GM12878 (cell line): ENCODE results near the gene PI4KB. TPM values are rescaled to one million over a fixed set of nuclear protein-coding genes. Genes with fewer than 3 reads are reported as not detected.

ENCODE experiments used
- BHLHE40 ChIP-seq, 2 experiments: fragments of 450-650 bp in 1 of 2; IDR thresholded peaks; 2 replicates each; pipeline ENCODE4 v1.6.1; 2011 to 2017; ENCODE audit warnings: low read depth in 2 of 2, borderline replicate concordance in 1 of 2, improper control_type of control experiment in 1 of 2, low read length in 1 of 2, mild to moderate bottlenecking in 1 of 2
- CBX3 ChIP-seq: fragments of 200-600 bp; sonication (generic); IDR thresholded peaks from 2 replicates; pipeline ENCODE4 v1.6.1; 2016; ENCODE audit warnings: low read depth, borderline replicate concordance
- CEBPB ChIP-seq, 2 experiments: fragments of 150-350 bp in 1 of 2; IDR thresholded peaks; 2 replicates each; pipeline ENCODE4 v1.6.1; 2012 to 2014; ENCODE audit warnings: low read depth in 2 of 2, low read length in 2 of 2, borderline replicate concordance in 1 of 2, inconsistent platforms in 1 of 2
- CHD4 ChIP-seq: fragments of 200-600 bp; sonication (generic); IDR thresholded peaks from 2 replicates; pipeline ENCODE4 v1.6.1; 2016; ENCODE audit warnings: mild to moderate bottlenecking
- CUX1 ChIP-seq: IDR thresholded peaks from 2 replicates; pipeline ENCODE4 v1.6.1; 2012; ENCODE audit warnings: improper control_type of control experiment, low read depth, low read length; ENCODE audit not compliant: insufficient replicate concordance
- DPF2 ChIP-seq: fragments of 450-650 bp; IDR thresholded peaks from 2 replicates; pipeline ENCODE4 v1.6.1; 2017; ENCODE audit warnings: mild to moderate bottlenecking
- E2F8 ChIP-seq: fragments of 450-650 bp; IDR thresholded peaks from 2 replicates; pipeline ENCODE4 v1.6.1; 2018; ENCODE audit warnings: mild to moderate bottlenecking, low read depth, moderate library complexity; ENCODE audit not compliant: partially characterized antibody
- EP300 ChIP-seq, 2 experiments: fragments of 150-350 bp in 1 of 2; IDR thresholded peaks; 2 replicates each; pipeline ENCODE4 v1.6.1; 2011 to 2012; ENCODE audit warnings: low read depth in 2 of 2, low read length in 2 of 2, borderline replicate concordance in 1 of 2, improper control_type of control experiment in 1 of 2, inconsistent platforms in 1 of 2; ENCODE audit not compliant: control insufficient read depth in 1 of 2
- GABPA ChIP-seq: IDR thresholded peaks from 2 replicates; pipeline ENCODE4 v1.6.1; 2014; ENCODE audit warnings: antibody characterized with exemption, low read depth, mild to moderate bottlenecking, inconsistent platforms
- KDM1A ChIP-seq: fragments of 200-600 bp; sonication (generic); IDR thresholded peaks from 2 replicates; pipeline ENCODE4 v1.6.1; 2016; ENCODE audit warnings: borderline replicate concordance
- RELB ChIP-seq: fragments of 450-650 bp; IDR thresholded peaks from 2 replicates; pipeline ENCODE4 v1.6.1; 2017; ENCODE audit warnings: low read depth, mild to moderate bottlenecking, moderate library complexity
- SIX5 ChIP-seq: IDR thresholded peaks from 2 replicates; pipeline ENCODE4 v1.6.1; 2011; ENCODE audit warnings: mild to moderate bottlenecking, low read depth, low read length, moderate library complexity; ENCODE audit not compliant: severe bottlenecking
- SREBF1 ChIP-seq: IDR thresholded peaks from 2 replicates; pipeline ENCODE4 v1.6.1; 2012; ENCODE audit warnings: mild to moderate bottlenecking, low read length
- TCF12 ChIP-seq: IDR thresholded peaks from 2 replicates; pipeline ENCODE4 v1.6.1; 2011; ENCODE audit warnings: low read depth, mild to moderate bottlenecking, low read length
- TCF3 ChIP-seq: IDR thresholded peaks from 2 replicates; pipeline ENCODE4 v1.6.1; 2012; ENCODE audit warnings: low read depth, mild to moderate bottlenecking, low read length, borderline replicate concordance; ENCODE audit not compliant: insufficient read depth
- TCF7 ChIP-seq: IDR thresholded peaks from 2 replicates; pipeline ENCODE4 v1.6.1; 2014; ENCODE audit warnings: antibody characterized with exemption, borderline replicate concordance
- polyA plus RNA-seq, 11 experiments: library from polyadenylated mRNA; depleted of rRNA in 4 of 11; unstranded in 6 of 11; stranded (reverse) in 5 of 11; fragments of >200 nt; fragmentation: Nextera tagmentation in 4 of 11; fragmentation: Illumina TruSeq in 1 of 11; extraction: Ambion mirVana in 4 of 11; extraction: Trizol in 1 of 11; gene quantifications; 1 replicate in 1 of 11; 2 replicates in 10 of 11; pipeline versions ENCODE4 v1.2.1 to v1.2.3, GENCODE V29; 2011 to 2016; ENCODE audit warnings: inconsistent platforms in 2 of 11, missing spikeins in 2 of 11, low read depth in 1 of 11
- total RNA-seq, 4 experiments: library from RNA; depleted of rRNA in 3 of 4; stranded (reverse); fragments of >200 nt in 3 of 4; fragmentation: Illumina TruSeq in 1 of 4; extraction: Trizol in 1 of 4; gene quantifications; 2 replicates each; pipeline versions ENCODE4 v1.2.1 to v1.2.3, GENCODE V29; 2013 to 2021

Gene PI4KB
- total and polyA plus RNA-seq, 10 of the 15 experiments (the other 5 are each of a cell fraction or from before 2014, with no cell fraction given) = 3.3 to 88.3 (median 51.7) TPM

- TF ChIP-seq CUX1 (no peak), SIX5 (peak; percentile 21), CEBPB (IDR thresholded peaks at IDR 0.05; ENCODE audit: borderline replicate concordance in 1 of 2, low read depth in 2 of 2, low read length in 2 of 2) (no peak), E2F8 (no peak), CHD4 (no peak), GABPA (peak; percentile 46; the same call in 1 of the 2 replicates), SREBF1 (peak; percentile 7; the same call in 1 of the 2 replicates), TCF7 (no peak), EP300 (IDR thresholded peaks at IDR 0.05; ENCODE audit: borderline replicate concordance in 1 of 2, control insufficient read depth in 1 of 2, low read depth in 2 of 2, low read length in 2 of 2) (0 out of 4 replicates have a peak, but pooled peaks of 1 of the 2 experiments have one; percentile 4), TCF3 (peak; percentile 99), BHLHE40 (IDR thresholded peaks at IDR 0.05; ENCODE audit: borderline replicate concordance in 1 of 2, low read depth in 2 of 2, low read length in 1 of 2) (peak in 1 of 2 experiments; percentile 81; a peak in 2 of 4 replicates), CBX3 (no peak), RELB (no peak), TCF12 (peak; percentile 97), DPF2 (peak; percentile 100), KDM1A (no peak)
Observed at GRCh38 chr1:151281969-151282882, 45.0 kb downstream of the PI4KB start, which contains the start of gene ZNF687 (continued).
